Fibroblast of peridontal ligament (primary cell): ENCODE data around the gene MAML2.

ENCODE experiments used
- DNase-seq: peaks from one replicate; pipeline ENCODE4 v3.0.0-alpha.2; 2010; ENCODE audit errors: extremely low read depth

Gene MAML2

DNA sequence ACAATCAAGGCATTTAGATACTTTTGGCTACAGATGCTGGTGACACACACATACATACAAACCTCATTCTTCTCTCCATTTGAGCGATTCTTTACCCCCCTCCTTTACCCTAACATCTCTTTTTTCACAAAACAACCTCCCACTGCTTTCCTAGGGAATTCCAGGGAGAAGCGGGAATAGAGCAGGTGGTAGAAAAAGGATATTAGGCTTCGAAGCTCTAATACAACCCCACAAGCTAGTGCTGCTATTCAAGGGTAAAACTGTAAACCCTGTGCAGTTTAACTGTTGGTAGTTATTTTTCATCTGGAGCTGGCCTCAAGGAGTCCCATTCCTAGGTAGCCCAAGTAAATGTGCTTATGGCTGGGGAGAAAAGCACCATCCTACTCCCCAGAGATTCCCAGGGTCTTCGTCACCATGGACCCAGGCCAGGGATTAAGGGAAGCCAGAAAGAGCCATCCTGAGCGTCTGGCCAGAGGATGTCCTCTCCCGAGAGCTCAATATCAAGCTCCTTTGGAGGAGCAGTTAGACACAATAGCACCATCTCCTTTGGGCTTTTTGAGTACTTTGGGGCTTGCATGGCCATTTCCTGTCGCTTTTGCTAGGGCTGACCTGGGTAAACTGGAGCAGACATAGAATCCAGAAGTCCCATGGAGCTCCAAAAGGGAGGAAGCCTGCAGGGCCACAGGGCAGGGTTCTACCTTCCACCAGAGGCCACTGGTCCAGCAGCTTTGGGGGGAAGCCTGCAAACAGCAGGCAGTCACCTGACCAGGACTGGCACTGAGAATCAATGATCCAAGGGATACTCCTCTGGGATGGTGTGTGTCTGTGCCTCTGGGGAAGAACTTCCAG lies 3.1 kb downstream of the MAML2 start:
- DNase-seq, result no peak

- DNase-seq, result peak; percentile 70
Measured at GRCh38 chr11:96338910-96339705, 3.9 kb downstream of the MAML2 start.

DNA sequence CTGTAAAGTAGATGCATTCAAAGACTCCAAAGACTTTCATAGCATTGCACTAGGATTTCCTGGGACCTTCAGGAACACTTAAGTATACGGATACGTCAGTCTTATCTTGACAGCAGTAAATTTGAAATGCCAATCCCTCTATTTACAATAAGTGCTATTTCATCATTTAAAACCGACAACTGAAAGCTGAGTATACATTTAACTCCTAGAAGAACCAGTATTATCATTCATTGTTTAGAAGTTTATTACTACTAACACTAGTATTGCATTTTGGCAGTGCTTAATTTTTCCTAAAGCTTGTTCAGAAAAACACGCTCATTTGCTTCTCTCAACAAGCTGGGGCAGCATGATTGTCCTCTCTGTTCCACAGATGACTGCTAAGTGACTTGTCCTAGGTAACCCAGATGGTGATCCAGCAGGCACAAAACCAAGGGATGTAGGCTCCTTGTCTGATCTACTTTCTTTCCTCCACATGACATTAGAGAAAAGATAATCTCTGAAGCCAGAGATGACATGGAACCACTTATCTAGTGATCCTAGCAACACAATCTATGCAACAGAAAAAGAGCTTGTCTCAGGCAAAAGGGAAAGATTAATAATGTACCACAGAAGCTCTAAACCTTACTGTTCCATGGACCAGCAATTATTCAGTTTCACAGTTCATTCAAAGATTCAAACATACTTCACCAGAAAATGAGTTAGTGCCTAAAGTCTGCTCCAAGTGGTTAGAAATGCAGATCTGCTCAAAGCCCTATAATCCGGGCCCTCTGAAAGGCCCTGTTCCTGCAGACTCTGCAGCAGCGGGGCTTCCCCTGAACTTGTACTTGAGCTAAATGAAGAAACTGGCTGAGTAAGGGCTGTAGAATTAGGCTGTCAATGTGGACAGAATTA lies 5.2 kb downstream of the MAML2 start:
- DNase-seq, result peak; percentile 69

DNA sequence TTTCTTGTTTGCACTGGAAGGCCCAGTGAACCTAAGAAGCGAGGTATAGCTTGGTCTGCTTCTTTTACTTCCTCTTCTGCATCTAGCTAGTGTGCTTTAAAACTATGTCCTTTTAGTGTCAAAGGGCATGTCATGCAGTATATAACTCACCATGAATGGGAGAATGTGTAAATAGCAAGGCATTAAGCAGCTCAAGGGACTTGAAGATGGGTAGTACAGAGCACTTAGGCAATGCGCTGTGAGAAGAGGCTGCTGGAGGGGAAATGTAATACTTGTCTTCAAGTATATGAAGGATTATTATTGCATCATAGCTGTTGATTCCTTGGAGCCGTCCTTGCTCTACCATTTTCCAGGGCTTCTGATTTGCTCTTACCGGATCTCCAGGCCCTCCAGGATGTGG lies 7.6 kb downstream of the MAML2 start:
- no peak for DNase-seq

GRCh38 chr11:96334219-96334618 lies 8.8 kb downstream of the MAML2 start:
- no peak for DNase-seq

GRCh38 chr11:96333191-96333719 lies 9.7 kb downstream of the MAML2 start:
- DNase-seq, result no peak

DNA sequence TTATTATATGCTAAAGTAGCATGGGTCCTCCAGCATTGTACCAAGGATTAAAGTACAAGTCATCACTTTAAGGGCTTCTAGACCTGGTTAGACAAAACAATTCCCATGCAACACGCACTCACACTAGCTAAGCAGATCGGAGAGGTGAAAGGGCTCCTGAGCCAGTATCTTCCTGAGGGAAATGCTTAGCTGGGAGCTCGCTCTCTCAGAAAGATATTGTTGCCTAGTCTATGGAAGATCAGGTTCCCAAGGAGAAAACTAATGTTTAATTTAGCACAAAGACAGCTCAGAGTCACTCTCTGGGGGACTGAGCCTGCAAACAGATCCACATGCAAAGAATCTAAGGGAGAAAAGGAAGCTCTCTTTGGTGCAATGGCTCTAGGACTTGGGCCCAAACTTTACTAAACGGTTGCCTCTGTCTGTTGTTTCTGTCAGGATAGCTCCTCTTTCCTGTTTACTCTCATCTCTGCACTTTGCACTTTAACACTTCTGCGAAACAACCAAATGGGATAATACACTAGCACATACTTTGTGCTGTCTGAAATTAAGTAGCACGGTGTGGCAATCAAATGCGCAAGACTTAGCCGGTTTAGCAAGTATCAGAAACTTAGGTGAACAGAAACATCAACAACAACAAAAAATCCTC lies 10.7 kb downstream of the MAML2 start:
- peak; percentile 59 for DNase-seq

DNA sequence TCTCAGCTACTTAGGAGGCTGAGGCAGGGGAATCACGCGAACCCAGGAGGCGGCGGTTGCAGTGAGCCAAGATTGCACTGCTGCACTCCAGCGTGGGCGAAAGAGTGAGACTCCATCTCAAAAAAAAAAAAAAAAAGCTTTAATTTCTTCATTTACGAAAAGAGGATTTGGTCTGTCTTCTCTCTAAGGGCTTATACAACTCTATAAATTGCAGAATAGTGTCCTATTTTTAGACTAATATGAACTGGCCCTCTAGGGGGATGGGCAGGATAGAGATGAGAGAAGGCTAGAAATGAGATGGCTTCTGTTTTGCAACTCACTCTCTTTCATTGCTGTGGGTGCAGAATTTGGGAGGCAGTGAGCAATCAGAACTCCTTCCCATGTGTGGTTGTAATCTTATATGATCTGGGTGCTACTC lies 11.3 kb downstream of the MAML2 start:
- DNase-seq, result peak; percentile 40

GRCh38 chr11:96330511-96330859 lies 12.5 kb downstream of the MAML2 start:
- DNase-seq, result no peak

DNA sequence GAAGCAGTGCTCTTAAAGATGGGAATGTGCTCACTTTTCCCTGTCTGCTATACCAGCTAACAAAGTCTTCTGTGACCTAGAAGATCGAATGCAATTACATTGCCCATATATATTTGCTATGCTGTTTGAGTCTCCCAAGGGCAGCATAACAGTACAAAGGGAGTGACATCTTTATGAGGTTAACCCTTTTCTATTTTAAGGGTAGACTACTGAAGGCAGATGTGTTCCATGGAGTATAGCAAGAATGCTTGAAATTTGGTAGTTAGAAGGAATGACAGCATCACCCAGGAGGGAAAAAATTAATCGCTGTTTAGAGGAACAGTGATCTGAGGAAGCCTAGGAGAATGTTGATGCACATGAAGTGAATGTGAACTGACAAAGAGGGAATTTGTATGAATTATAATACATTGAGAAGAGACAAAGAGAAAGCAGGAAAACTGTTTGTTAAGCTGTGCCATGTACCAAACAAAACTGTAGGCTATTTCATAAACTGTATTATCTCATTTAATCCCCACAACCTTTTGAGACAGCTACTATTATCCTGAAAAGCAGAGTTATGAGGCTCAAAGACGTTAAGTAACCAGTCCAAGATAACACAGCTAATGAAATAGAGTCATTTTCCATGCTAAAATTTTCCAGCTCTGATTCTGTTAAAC lies 13.0 kb downstream of the MAML2 start:
- DNase-seq, result no peak

DNA sequence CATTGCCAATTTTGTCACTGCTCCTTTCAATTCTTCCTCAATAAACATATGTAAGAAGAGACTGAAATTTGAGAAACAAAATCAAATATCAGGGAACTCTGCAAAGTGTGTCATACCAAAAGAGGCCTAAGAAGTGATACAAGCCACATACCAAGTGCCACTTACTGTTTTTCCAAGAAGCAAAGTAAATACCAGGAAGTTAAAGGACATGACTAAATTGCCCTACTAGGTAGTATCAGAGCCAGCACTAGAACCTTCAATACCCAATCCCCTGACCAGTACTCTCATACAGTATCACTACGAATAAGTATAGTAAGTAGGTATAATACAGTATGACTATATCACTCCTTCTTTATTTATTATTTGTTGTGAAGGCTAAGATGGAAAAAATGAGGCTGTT lies 13.6 kb downstream of the MAML2 start:
- no peak for DNase-seq

- no peak for DNase-seq
Measured at GRCh38 chr11:96328395-96329010, 14.5 kb downstream of the MAML2 start.

DNA sequence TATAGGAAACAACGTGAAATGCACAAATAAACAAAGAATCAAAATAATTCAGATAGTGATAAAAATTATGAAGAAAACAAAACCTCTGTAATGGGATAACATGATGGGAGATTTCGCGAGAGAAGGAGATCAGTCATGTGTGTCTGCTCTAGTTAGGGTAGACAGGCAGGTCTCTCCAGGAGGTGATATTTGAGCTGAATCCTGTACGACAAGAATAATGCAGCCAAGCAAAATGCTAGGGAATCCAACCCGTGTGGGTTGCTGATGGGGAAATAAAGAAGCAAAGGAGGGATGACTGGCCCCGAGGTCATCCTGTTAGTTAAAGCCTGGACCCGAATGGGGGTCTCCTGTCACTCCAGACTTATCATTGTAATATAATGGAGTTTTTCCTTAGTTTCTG lies 16.0 kb downstream of the MAML2 start:
- no peak for DNase-seq

DNA sequence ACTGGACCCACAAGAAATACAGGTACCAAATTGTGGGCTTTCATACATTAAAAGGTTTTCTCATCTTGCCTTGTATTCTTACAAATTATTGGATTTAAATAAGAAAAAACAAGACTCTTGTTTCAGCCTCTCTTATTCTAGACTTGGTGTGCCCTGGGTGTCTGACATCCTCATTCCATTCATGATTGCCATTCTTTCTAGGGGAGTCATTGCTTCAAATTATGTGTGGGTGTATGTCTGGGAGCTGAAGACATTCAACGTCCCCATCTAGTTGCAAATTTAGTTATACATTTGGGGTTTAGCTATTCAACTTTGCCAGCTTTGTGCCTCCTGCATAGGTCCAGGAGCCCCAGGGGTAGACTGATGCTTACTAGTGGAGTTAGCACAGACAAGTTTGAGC lies 18.1 kb downstream of the MAML2 start:
- DNase-seq, result peak; percentile 69

- no peak for DNase-seq
Measured at GRCh38 chr11:96323642-96323985, 19.4 kb downstream of the MAML2 start.

DNA sequence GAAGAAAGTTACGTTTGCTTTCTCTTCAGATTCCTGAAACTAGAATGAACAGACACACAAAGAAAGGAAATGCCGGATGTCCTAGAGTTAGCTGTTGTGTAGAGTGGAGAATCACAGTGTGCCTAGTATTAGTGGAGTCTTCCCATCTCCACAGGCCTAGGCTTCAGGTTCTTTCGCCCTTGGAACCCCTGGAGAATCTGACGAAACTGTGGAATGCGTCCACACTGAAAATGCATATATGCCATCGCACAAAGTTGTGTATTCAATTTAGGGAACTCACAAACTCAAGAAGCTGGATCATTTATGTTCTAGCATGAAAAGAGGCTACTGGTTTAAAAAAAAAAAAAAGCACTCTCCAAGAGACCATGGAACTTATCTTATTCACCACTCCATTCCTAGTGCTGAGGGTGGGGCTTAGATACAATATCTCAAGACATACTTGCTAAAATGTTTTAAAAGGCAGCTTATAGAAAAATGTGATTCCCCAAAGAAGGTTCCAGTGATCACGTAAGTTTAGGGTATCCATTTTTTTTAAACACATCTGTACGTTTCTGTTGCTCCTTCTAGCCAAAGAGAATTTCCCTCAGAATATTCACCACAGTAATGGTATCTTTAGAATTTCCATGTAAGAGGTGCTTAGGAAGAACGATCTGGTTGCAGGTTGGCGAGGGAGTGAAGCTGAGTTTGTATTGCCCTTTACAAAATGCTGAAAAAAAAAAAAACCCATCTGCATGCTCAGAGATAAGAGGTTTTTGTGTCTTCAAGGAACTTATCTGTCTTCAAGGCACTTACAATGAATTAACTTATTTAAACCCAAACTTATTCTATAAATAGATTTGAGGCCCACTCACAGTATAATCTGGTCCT lies 20.0 kb downstream of the MAML2 start:
- no peak for DNase-seq

GRCh38 chr11:96321091-96321490 lies 21.9 kb downstream of the MAML2 start:
- DNase-seq, result no peak

DNA sequence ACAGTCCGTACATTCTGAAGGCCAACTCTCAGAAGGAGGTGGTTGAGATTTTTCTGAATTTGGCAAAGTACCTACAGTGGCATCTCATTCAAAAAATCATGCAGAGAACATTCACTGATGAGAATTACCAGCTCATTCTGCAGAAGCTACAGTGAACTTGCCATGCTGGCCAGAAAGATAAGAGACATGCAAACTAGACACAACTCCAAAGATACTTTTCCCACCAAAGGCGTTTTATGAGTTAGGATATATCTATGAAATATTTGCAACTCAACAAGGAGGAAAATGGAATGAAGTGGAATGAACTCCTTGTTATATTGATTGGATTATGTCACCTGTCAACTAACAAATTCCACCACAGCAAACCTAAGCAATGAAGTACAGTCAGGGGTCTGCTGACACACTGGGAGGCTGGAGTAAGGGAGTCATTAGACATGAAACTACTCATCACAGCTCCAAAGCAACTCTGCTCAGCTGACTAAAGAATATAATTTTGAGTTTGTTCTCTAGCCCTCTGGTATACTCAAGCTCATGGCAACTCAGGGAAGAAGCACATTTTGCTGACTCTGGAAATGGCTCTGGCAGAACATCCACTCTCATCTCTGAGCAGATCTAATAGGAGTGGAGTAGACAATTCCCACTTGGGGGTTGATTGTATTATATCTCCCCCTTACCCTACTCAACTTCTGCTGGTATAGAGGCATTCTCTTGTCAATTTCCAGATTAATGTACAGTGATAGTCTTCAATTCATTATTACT lies 22.9 kb downstream of the MAML2 start:
- no peak for DNase-seq

DNA sequence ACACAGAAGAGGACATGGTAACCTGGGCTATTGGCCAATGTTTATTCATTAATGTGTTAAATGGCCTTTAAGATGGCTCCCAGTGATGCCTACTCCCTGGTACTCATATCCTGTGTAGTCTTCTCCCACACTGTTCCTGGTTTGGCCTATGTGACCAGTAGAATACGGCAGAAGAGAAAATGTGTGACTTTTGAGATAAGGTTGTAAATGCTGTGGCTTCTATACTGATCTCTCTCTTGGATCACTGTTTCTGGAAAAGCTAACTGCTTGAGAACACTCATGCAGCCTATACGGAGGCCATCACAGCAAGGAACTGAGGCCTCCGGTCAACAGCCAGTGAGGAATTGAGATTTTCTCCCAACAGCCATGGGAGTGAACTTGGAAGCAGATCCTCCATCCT lies 24.1 kb downstream of the MAML2 start:
- DNase-seq, result no peak
